DND-41 (cell line): ENCODE data around the gene ATAD2B.

Experiments used
- CTCF ChIP-seq: IDR thresholded peaks from 2 replicates; pipeline ENCODE4 v1.5.1; 2012; ENCODE audit warnings: borderline replicate concordance, low read length, moderate library complexity, mild to moderate bottlenecking; ENCODE audit not compliant: poor library complexity, severe bottlenecking; ENCODE audit errors: extremely low read depth
- EZH2 ChIP-seq: IDR thresholded peaks from 3 replicates; pipeline ENCODE4 v1.6.1; 2012; ENCODE audit warnings: borderline replicate concordance, low read depth, mild to moderate bottlenecking, moderate library complexity, low read length, inconsistent platforms; ENCODE audit not compliant: severe bottlenecking

DNA sequence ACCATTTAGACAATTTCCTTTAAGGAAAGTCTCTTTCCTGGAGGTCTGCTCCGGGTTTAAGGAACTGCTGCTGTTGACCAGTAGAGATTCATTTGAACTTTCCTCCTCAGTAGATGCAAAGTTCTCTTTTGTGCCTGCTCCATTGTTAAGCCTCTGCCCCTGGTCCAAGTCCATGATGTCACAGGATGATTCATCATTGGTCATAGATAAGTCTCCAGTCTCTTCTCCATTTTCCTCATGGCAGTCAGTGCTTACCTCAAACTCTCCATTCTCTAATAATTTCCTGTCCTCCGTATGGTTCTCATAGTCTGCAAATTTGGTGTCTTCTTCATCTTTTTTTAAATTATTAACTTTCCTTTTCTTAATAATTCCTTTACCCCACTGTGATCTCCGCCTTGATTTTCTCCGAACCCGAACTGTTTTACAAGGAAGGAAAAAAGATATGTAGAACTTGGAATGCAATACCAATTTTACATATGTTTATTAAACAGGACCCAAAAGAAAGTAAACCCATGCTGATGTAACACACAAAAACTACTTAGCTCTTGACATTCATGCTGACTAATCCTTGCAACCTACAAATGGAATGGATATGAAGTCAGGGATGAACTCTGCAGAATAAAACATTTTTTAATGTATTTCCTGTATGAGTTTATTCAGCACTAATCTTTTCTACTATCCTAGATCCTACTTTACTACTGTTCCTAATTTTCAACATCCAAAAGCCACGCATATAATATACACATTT, 169.1 kb downstream of the ATAD2B start:
- no peak for TF ChIP-seq CTCF
- no peak for TF ChIP-seq EZH2
